Transverse colon (tissue), 4 donors: ENCODE data around the gene PAPOLA.

ENCODE experiments used
- EP300 ChIP-seq: sonication (generic); formaldehyde crosslinking; IDR thresholded peaks from one replicate; pipeline ENCODE4 v1.6.1; 2017; ENCODE audit warnings: antibody characterized with exemption, low read depth
- POLR2AphosphoS5 ChIP-seq, 3 donors: sonication (generic); formaldehyde crosslinking; IDR thresholded peaks; one replicate each; pipeline ENCODE4 v1.6.1; 2016; ENCODE audit warnings: antibody characterized with exemption in 3 of 3
- TF ChIP-seq, protein P1 (sequence below), 5 experiments: fragments of 200-600 bp in 3 of 5; fragments of 450-650 bp in 2 of 5; sonication (generic) in 3 of 5; IDR thresholded peaks; 1 replicate in 2 of 5; 2 replicates in 3 of 5; pipeline ENCODE4 v1.5.1; 2016 to 2017; ENCODE audit warnings: antibody characterized with exemption in 5 of 5, inconsistent platforms in 3 of 5, mild to moderate bottlenecking in 2 of 5, moderate library complexity in 1 of 5

DNA sequence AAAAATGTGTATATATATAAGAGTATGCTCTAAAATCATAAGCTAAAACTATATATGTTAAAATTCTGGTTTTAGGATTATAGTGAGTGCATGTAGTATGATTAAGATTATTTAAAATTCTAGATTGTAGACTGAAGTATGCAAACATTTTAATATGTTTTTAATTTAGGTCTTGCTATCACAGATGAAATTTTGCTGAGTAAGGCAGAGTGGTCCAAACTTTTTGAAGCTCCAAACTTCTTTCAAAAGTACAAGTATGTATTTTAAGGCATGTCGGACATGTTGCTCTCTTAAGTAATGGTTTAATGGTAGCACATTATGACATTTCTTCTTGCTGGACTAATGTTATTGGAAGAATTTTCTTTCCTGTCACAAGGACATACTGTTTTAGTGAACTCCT, 34.6 kb downstream of the PAPOLA start:
- TF ChIP-seq POLR2AphosphoS5 (IDR thresholded peaks at IDR 0.05) (no peak), EP300 (no peak)
- TF ChIP-seq, protein P1, sequence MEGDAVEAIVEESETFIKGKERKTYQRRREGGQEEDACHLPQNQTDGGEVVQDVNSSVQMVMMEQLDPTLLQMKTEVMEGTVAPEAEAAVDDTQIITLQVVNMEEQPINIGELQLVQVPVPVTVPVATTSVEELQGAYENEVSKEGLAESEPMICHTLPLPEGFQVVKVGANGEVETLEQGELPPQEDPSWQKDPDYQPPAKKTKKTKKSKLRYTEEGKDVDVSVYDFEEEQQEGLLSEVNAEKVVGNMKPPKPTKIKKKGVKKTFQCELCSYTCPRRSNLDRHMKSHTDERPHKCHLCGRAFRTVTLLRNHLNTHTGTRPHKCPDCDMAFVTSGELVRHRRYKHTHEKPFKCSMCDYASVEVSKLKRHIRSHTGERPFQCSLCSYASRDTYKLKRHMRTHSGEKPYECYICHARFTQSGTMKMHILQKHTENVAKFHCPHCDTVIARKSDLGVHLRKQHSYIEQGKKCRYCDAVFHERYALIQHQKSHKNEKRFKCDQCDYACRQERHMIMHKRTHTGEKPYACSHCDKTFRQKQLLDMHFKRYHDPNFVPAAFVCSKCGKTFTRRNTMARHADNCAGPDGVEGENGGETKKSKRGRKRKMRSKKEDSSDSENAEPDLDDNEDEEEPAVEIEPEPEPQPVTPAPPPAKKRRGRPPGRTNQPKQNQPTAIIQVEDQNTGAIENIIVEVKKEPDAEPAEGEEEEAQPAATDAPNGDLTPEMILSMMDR (IDR thresholded peaks at IDR 0.05), result no peak
